Measurements from ENCODE around the gene SNX24. TPM values are rescaled to one million over a fixed set of nuclear protein-coding genes. Genes with fewer than 3 reads are reported as not detected.

SNX24 gene
- total RNA-seq, 1 donor from 2014 or later = 21.0 TPM

- Histone ChIP-seq H3K79me2 (ENCODE audit: low read depth) (no peaks in the 10 kb centered on the region), H3K4me3 (no peak overlapping the region), H3K9ac (no peak overlapping the region), H3K27me3 (no peaks in the 10 kb centered on the region), H2AFZ (replicated peaks) (no peak overlapping the region), H3K4me2 (no peak overlapping the region), H3K36me3 (no peaks in the 10 kb centered on the region), H3F3A (ENCODE audit: low read depth) (no peaks in the 10 kb centered on the region), H3K4me1 (no peaks in the 10 kb centered on the region), H3K9me3 (ENCODE audit: low read depth) (no peaks in the 10 kb centered on the region), H4K20me1 (ENCODE audit: low read depth) (no peaks in the 10 kb centered on the region), H3K27ac (no peak overlapping the region)
- DNase-seq (ENCODE audit: low spot score) = no peak
- Mint-ChIP-seq H3K4me3 (no peak overlapping the region), H3K27ac (no peak overlapping the region), H3K27me3 (ENCODE audit: insufficient read depth, low read depth) (peaks cover 3% of the 10 kb centered on the region), H3K4me1 (peaks cover 6% of the 10 kb centered on the region), H3K36me3 (peaks cover 6% of the 10 kb centered on the region), H3K9me3 (no peaks in the 10 kb centered on the region)
- TF ChIP-seq EZH2 (IDR thresholded peaks at IDR 0.05) (no peak), CTCF (IDR thresholded peaks at IDR 0.05) (no peak), EZH2phosphoT487 (IDR thresholded peaks at IDR 0.05) (no peak)
Measured at GRCh38 chr5:122879076-122879475, 33.7 kb downstream of the SNX24 start.

- Histone ChIP-seq H4K20me1 (ENCODE audit: low read depth) (no peaks in the 10 kb centered on the region), H3F3A (ENCODE audit: low read depth) (no peaks in the 10 kb centered on the region), H3K4me3 (no peak overlapping the region), H3K4me2 (no peak overlapping the region), H3K27ac (no peak overlapping the region), H2AFZ (replicated peaks) (no peak overlapping the region), H3K4me1 (peaks cover 6% of the 10 kb centered on the region), H3K9ac (no peak overlapping the region), H3K79me2 (ENCODE audit: low read depth) (no peaks in the 10 kb centered on the region), H3K36me3 (no peaks in the 10 kb centered on the region), H3K9me3 (ENCODE audit: low read depth) (no peaks in the 10 kb centered on the region), H3K27me3 (no peaks in the 10 kb centered on the region)
- Mint-ChIP-seq H3K9me3 (no peaks in the 10 kb centered on the region), H3K4me1 (peaks cover 11% of the 10 kb centered on the region), H3K4me3 (no peak overlapping the region), H3K27me3 (ENCODE audit: insufficient read depth, low read depth) (peaks cover 3% of the 10 kb centered on the region), H3K27ac (no peak overlapping the region), H3K36me3 (peaks cover 6% of the 10 kb centered on the region)
- TF ChIP-seq EZH2phosphoT487 (IDR thresholded peaks at IDR 0.05) (no peak), CTCF (IDR thresholded peaks at IDR 0.05) (no peak), EZH2 (IDR thresholded peaks at IDR 0.05) (no peak)
- no peak for DNase-seq (ENCODE audit: low spot score)
Measured at GRCh38 chr5:122880170-122880689, 34.8 kb downstream of the SNX24 start.

GRCh38 chr5:122880749-122881148 is 35.3 kb downstream of the SNX24 start:
- H3K4me1 Mint-ChIP-seq = peaks cover 11% of the 10 kb centered on the region
- no peak overlapping the region for H3K27ac ChIP-seq
- no peaks in the 10 kb centered on the region for H3K36me3 ChIP-seq
- H2AFZ ChIP-seq (replicated peaks) = no peak overlapping the region
- H3K27me3 Mint-ChIP-seq (ENCODE audit: insufficient read depth, low read depth) = peaks cover 3% of the 10 kb centered on the region
- H3K4me3 ChIP-seq = no peak overlapping the region
- no peaks in the 10 kb centered on the region for H3K79me2 ChIP-seq (ENCODE audit: low read depth)
- H3K36me3 Mint-ChIP-seq = peaks cover 6% of the 10 kb centered on the region
- no peak for TF ChIP-seq CTCF (IDR thresholded peaks at IDR 0.05)
- TF ChIP-seq EZH2 (IDR thresholded peaks at IDR 0.05) = no peak
- TF ChIP-seq EZH2phosphoT487 (IDR thresholded peaks at IDR 0.05) = no peak
- DNase-seq (ENCODE audit: low spot score) = no peak
- no peaks in the 10 kb centered on the region for H3K9me3 Mint-ChIP-seq
- H3K4me3 Mint-ChIP-seq = no peak overlapping the region
- no peak overlapping the region for H3K27ac Mint-ChIP-seq
- no peaks in the 10 kb centered on the region for H3K9me3 ChIP-seq (ENCODE audit: low read depth)
- H3K4me2 ChIP-seq = no peak overlapping the region
- peaks cover 6% of the 10 kb centered on the region for H3K4me1 ChIP-seq
- no peaks in the 10 kb centered on the region for H3K27me3 ChIP-seq
- no peak overlapping the region for H3K9ac ChIP-seq
- H4K20me1 ChIP-seq (ENCODE audit: low read depth) = no peaks in the 10 kb centered on the region
- no peaks in the 10 kb centered on the region for H3F3A ChIP-seq (ENCODE audit: low read depth)

Data from neural progenitor cell (in vitro differentiated cells).